Keratinocyte (primary cell): ENCODE measurements around the gene DDAH2.

Experiments used
- EZH2 ChIP-seq: IDR thresholded peaks from one replicate; pipeline ENCODE4 v1.6.1; 2012; ENCODE audit warnings: inconsistent platforms, mild to moderate bottlenecking, low read length, moderate library complexity
- TF ChIP-seq, protein P1 (sequence below), 3 experiments: IDR thresholded peaks in 1 of 3; conservative IDR thresholded peaks in 1 of 3; optimal IDR thresholded peaks in 1 of 3; 2 replicates in 2 of 3; 3 replicates in 1 of 3; pipeline versions ENCODE3 to v1.5.1; 2011; ENCODE audit warnings: low read length in 3 of 3, mild to moderate bottlenecking in 3 of 3, moderate library complexity in 2 of 3, control low read depth in 1 of 3, inconsistent platforms in 1 of 3; ENCODE audit not compliant: insufficient read depth in 2 of 3; ENCODE audit errors: extremely low read depth in 1 of 3

DNA sequence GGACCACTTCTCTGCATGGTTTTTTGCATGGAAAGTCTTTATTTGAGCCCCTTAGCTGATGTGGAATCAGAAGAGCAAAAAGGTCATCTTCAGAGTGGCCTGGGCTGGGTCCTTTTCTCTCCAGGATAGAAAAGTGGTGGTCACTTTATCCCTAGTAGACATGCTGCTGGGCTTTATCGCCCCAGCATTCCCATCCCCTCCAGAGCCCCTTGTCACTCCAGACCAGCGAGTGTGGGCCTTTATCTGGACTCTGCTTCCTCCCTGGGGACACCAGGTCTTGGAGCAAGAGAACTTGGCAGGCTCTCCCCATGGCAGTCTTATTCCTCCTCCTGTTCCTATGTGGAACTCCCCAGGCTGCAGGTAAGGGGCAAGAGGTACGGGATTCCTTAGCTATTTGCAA lies 22.5 kb downstream of the DDAH2 start, which contains the start of gene LY6G6F:
- TF ChIP-seq, protein P1, sequence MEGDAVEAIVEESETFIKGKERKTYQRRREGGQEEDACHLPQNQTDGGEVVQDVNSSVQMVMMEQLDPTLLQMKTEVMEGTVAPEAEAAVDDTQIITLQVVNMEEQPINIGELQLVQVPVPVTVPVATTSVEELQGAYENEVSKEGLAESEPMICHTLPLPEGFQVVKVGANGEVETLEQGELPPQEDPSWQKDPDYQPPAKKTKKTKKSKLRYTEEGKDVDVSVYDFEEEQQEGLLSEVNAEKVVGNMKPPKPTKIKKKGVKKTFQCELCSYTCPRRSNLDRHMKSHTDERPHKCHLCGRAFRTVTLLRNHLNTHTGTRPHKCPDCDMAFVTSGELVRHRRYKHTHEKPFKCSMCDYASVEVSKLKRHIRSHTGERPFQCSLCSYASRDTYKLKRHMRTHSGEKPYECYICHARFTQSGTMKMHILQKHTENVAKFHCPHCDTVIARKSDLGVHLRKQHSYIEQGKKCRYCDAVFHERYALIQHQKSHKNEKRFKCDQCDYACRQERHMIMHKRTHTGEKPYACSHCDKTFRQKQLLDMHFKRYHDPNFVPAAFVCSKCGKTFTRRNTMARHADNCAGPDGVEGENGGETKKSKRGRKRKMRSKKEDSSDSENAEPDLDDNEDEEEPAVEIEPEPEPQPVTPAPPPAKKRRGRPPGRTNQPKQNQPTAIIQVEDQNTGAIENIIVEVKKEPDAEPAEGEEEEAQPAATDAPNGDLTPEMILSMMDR (optimal IDR thresholded peaks at IDR 0.05 in 1 of 3, IDR thresholded peaks at IDR 0.05 in 1 of 3, conservative IDR thresholded peaks at IDR 0.05 in 1 of 3; ENCODE audit: extremely low read depth in 1 of 3, insufficient read depth in 2 of 3, low read length in 3 of 3), result no peak
- no peak for TF ChIP-seq EZH2
